GM21576 (cell line): Measurements from ENCODE around the gene SHC3.

Source experiments
- ATAC-seq: cut with Tn5 transposase; IDR thresholded peaks from one replicate; pipeline ENCODE4 v1.9.1; 2021; ENCODE audit warnings: mild to moderate bottlenecking, moderate library complexity; ENCODE audit not compliant: unreplicated experiment

Gene SHC3

DNA sequence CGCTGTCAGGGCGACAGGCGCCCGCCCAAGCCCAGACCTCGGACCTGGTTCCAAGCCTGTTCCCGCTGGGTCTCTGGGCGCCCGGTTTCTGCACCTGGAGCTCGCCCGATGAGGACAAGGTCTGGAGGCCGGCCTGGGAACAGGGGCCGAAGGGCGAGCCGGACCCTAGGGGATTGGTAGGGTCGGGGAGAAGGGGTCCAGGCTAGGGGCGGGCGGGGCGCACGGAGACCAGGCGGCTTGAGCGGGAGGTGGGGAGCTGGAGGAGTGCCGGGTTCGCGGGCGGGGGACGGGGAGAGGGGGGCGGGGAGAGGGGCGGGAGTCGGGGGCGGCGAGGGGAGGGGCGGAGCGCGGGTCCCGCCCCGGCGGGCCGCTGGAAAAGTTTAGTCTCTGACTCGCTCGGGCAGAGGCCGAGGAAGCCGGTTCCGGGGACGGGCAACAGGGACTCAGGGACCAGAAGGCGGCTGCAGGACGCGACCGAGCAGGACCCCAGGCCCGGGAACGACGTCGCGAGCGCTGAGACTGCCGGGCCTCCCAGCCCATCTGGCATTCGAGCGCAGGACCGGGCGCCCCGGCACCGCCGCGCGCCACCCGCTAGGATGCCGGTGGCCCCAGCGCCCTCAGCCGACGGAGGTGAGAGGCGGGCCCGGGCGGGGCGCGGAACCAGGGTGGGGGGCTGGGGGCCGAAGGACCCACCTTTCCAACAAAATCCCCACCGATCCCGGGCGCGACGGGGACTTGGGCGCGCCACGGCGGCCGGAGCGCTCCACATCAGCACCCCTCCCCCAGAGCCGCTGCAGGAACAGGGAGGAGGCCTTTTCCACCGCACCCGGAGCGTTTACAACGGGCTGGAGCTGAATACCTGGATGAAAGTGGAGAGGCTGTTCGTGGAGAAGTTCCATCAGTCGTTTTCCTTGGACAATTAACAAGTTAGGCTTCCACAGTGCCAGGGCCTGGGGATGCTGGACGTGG lies 187.3 kb downstream of the SHC3 start, which contains the start of gene S1PR3:
TSS of gene S1PR3 (plus strand) at position 403 of the 969 bp plus-strand sequence. CDS start 9,733 bp downstream, outside the sequence.
- ATAC-seq, result no peak

GRCh38 chr9:88990729-88991065 lies 187.9 kb downstream of the SHC3 start:
- no peak for ATAC-seq

GRCh38 chr9:88990041-88990728 lies 188.4 kb downstream of the SHC3 start:
- ATAC-seq, result no peak

DNA sequence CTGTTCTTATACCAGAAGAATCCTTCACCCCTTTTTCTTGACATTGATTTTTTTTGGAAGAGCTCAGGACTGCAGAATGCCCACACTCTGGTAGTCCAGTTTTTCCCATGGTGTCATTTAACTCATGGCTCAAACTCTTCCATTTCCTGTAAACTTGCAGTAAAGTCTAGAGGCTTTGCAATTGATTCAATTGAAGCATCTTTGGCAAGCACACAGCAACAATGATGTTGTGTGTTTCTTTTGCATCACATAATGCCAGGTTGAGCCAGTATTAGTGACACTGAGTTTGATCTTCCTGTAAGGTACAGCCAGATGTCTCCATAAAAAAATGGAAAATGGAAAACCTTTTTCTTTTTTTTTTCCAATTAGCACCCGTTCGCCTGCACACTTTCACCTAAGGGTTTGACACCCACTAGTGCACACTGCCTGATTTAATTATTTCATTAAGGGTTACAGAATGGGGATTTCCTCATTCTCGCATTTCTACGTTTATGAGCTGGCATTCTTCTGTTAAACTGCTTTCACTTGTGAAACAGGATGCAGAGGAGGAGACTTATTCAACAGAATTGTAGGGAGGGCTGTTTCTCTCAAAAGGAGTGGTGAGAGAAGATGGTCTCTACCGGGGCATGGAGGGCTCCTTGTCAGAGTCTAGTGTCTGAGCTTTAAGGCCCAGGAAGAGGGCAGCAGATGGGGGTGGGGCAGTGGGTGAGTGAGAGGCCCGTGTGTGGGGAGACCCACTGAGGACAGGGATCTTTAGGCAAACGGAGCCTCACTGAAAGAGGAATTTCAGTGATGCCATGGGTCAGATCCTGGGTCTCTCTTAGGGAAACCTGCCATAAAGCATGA lies 189.6 kb downstream of the SHC3 start:
- ATAC-seq, result peak; percentile 58

DNA sequence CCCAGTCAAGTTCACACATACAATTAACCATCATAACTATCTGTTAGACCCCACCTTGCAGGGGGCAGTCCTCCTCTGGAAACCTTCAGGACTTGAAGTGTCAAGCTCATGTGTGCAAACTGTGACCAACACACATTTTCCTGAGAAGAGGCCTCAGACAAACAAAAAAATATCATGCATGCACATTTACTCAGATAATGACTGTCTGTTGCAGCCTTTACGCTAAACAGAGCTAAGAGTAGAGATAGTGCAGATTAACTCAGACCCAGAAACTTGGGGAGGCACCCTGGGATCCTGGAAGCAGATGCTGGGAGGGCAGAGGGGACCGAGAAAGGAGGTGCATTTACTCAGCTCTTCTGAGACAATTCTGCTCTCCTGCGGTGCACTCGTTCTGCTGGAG lies 191.0 kb downstream of the SHC3 start:
- no peak for ATAC-seq

- ATAC-seq, result no peak
Observed at GRCh38 chr9:88986776-88987175, 191.8 kb downstream of the SHC3 start.

- ATAC-seq, result no peak
Observed at GRCh38 chr9:88985616-88986015, 193.0 kb downstream of the SHC3 start.

DNA sequence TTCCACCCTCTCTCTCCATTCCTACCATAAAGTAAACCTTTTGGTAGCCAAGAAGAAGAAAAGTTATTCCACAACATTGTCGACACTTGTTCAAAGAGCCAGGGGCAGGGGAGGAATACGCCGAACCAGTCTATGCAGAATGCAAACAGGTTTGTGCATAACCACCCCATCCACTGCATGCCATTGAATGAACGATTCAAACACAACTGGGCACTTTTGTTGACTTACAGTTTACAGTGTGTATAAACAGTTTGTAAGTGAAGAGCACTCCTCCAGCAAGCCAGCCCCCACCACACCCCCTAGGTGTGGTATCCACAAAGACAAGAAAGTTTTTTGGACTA lies 194.1 kb downstream of the SHC3 start:
- ATAC-seq, result no peak

- ATAC-seq, result no peak
Observed at GRCh38 chr9:88983865-88984542, 194.6 kb downstream of the SHC3 start.

GRCh38 chr9:88980740-88981203 lies 197.8 kb downstream of the SHC3 start:
- no peak for ATAC-seq

DNA sequence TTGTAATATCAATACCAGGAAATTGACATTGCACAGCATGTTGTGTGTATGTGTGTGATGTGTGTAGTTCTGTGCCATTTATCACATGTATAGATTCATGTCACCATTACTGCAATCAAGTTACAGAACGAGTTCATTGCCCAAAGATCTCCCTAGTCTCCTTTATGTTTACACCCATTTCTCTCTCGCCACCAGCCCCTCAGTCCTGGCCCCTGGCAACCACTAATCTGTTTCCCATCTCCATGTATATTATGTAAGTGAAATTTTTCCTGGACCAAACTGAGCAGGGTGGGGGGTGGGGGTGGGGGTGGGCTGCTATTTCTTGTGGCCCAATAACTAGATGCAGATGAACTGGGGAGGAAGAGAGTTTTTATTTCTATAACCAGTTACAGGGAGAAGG lies 198.8 kb downstream of the SHC3 start:
- ATAC-seq, result no peak

GRCh38 chr9:88979021-88979420 lies 199.6 kb downstream of the SHC3 start:
- no peak for ATAC-seq

- ATAC-seq, result no peak
Observed at GRCh38 chr9:88978034-88978433, 200.6 kb downstream of the SHC3 start.

DNA sequence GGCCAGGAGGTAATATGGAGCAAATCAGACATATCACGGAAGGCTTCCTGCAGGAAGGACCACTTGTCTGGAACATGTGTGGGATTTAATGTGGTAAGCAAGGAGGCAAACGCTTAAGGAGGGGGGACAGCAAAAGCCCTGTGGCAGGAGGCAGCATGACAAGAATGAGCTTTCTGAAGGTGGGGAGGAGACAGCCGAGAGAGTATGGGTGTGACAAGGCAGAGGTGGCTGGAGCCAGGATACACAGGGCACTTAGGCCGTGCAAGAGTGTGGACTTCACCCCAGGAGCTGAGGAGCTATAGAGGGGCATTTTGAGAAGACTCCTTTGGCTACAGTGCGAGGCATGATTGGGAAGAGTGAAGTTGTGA lies 201.7 kb downstream of the SHC3 start:
- ATAC-seq, result no peak

- no peak for ATAC-seq
Observed at GRCh38 chr9:88975966-88976889, 202.4 kb downstream of the SHC3 start.

GRCh38 chr9:88974641-88975040 lies 204.0 kb downstream of the SHC3 start:
- ATAC-seq, result no peak

DNA sequence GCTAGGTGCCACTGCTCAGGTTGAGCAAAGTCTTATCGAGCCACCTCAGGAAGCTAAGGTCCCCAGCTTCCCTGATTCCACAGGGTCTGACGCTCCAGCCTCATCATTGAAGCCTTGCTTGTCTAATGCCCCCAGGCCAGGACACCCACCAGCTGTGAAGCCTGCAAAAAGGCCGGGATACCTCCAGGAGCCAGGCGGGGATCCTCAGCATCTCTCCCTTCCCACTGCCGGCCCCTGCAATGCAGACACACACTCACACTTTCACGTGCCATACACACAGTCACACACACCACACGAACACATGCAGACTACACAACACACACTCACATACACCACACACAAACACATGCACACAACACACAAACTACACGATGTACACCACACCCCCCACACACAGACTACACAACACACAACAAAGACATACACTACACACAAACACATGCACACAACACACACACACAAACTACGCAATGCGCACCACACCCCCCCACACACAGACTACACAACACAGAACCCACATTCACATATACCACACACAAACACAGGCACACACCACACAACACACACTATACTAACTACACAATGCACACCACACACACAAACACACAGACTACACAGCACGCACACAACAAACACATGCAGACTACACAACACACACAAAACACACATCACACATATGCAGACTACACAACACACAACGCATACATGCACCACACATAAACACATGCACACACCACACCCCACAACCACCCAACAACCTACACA lies 205.2 kb downstream of the SHC3 start:
- ATAC-seq, result no peak

GRCh38 chr9:88972401-88972800 lies 206.2 kb downstream of the SHC3 start:
- ATAC-seq, result no peak
